NCI-H1694 (cell line): ENCODE measurements around the gene NR1H4.
"Not testable (repeated sequence)": the region's sequence is repeated elsewhere in the genome, so short reads cannot be mapped to it uniquely, and the experiment has no call there.

Source experiments
- DNase-seq: peaks from one replicate; lab custom pipeline; 2025; lab: John Stamatoyannopoulos, UW

NR1H4 gene

GRCh38 chr12:100573292-100574186, 99.9 kb downstream of the NR1H4 start, which contains the start of gene GAS2L3:
TSS of gene GAS2L3 (plus strand) at chr12:100573684. CDS start at chr12:100594905, 21,221 bp downstream.
- no peak for DNase-seq

- DNase-seq: no peak
Measured at GRCh38 chr12:100574187-100575074, 100.8 kb downstream of the NR1H4 start.

GRCh38 chr12:100576331-100577036, 102.8 kb downstream of the NR1H4 start:
- no peak for DNase-seq

GRCh38 chr12:100578923-100579322, 105.3 kb downstream of the NR1H4 start:
- no peak for DNase-seq

- DNase-seq: no peak
Measured at GRCh38 chr12:100579844-100580243, 106.2 kb downstream of the NR1H4 start.

- DNase-seq: no peak
Measured at GRCh38 chr12:100584256-100584655, 110.6 kb downstream of the NR1H4 start.

GRCh38 chr12:100591979-100592378, 118.3 kb downstream of the NR1H4 start:
- DNase-seq: no peak

GRCh38 chr12:100593490-100593889, 119.8 kb downstream of the NR1H4 start:
- DNase-seq: no peak

- no peak for DNase-seq
Measured at GRCh38 chr12:100601626-100602025, 128.0 kb downstream of the NR1H4 start.

- not testable (repeated sequence) for DNase-seq
Measured at GRCh38 chr12:100602997-100603396, 129.3 kb downstream of the NR1H4 start.

GRCh38 chr12:100608776-100609175, 135.1 kb downstream of the NR1H4 start:
- no peak for DNase-seq

GRCh38 chr12:100610666-100611430, 137.2 kb downstream of the NR1H4 start:
- DNase-seq: no peak

GRCh38 chr12:100612606-100613005, 138.9 kb downstream of the NR1H4 start:
- no peak for DNase-seq
